SH-SY5Y (cell line): ENCODE results near the gene SCAF4.

ENCODE experiments used
- GATA2 ChIP-seq: IDR thresholded peaks from 2 replicates; pipeline ENCODE4 v1.6.1; 2011; ENCODE audit warnings: mild to moderate bottlenecking, low read depth, low read length
- GATA3 ChIP-seq: IDR thresholded peaks from 2 replicates; pipeline ENCODE4 v1.6.1; 2011; ENCODE audit warnings: low read depth, mild to moderate bottlenecking, low read length, moderate library complexity

- no peak for TF ChIP-seq GATA2
- TF ChIP-seq GATA3: no peak
These were observed 21.3 kb downstream of the SCAF4 start for GRCh38 chr21:31710586-31710985.
